Measurements from ENCODE around the gene GCM1.

The GCM1 gene

DNA sequence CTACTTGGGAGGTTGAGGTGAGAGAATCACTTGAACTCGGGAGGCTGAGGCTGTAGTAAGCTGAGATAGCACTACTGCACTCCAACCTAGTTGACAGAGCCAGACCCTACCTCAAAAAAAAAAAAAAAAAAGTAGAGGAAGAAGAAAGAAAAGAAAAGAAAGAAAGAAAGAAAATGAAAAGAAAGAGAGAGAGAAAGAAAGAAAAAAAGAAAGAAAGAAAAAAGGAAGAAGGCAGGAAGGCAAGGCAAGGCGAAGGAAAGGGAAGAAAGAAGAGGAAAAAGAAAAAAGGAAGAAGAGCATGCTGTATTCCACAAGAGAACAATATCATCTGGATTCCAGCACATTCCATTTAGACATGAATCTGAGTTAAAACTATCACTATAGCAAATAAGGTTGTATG lies 3.8 kb downstream of the GCM1 start:
- no peak for DNase-seq

DNA sequence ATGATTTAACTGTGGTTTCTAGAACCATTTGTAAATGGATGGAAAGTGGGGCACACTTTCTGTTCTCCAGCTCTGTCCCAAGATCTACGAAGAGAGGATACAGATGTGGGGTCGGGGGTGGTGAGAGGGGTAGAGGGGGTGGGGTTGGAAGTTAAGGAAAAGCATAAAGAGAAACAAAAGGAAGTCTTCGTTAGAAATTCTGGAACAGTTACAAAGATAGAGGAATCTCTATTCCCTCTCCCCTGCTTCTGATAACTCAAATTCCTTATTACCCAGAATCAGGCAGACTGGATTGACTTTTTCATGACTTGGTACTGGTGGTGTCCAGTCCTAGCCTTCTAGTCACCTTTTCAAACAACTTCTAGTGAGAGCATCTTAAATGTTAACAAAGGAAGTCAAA lies 4.9 kb downstream of the GCM1 start:
- DNase-seq = no peak

DNA sequence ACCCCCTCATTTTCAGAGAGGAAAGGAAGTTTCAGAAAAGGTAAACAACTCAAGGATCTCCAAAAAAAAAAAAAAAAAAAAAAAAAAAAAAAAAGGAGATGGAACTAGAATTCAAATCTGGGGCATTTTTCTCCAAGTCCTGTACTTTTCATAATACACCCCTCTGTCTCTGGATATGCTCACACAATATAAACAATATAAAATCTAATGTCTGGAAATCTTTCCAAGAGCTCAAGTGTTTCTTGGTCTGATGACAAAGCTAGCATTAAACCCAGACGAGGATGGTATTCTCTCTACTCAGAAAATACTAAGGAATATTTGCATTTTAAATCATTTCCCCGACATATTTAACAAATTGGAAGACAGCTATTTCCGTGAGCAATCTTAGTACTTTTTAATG lies 5.8 kb downstream of the GCM1 start:
- DNase-seq = no peak

DNA sequence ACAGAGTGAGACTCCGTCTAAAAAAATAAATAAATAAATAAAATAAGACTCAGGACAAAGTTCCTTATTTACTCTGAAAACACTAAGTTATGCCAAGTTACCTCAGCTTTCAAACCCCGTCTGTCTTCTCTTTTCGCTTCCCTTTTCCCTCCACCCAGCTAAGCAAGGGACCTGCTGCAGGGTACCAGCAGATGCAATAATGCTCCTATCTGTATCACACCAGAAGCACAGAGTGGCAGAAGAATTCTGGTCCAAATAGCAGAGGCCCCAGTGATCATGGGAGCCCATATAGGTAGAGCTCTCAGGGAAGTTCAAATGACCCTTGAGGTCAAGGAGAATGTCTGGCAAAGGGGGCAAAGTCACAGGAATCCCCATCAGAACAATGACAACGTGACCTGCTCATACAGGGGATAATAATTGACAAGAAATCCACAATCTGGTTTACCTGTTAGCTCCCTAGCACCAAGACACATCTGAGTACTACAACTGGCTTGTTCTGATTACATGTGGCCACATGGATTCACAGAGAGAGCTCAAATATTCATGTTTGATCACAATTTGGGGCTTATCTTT lies 8.7 kb downstream of the GCM1 start:
- no peak for DNase-seq

DNA sequence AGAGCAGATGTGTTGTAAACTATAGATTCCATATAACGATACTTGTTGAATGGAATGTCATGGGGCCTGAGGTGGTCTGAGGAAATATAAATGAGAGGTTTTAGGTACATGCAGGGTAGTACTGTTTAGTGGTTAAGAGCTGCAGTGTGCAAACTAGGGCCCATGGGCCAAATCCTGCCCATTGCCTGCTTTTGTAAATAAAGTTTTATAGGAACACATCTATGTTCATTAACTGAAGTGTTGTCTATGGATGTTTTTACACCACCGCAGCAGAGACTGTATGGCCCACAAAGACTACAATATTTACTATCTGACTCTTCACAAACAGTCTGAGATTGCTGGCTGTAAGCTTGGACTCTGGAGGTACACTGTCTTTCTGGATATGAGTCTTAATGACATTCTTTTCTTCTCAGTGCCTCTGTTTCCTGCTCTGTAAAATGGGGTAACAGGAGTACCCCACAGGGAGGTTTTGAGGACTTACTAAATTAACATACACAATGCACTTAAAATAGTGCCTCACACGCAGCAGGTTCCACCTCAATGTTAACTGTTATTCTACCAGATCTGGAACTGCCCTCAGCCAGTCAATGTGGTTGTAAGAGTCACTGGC lies 12.5 kb downstream of the GCM1 start:
- DNase-seq = no peak

DNA sequence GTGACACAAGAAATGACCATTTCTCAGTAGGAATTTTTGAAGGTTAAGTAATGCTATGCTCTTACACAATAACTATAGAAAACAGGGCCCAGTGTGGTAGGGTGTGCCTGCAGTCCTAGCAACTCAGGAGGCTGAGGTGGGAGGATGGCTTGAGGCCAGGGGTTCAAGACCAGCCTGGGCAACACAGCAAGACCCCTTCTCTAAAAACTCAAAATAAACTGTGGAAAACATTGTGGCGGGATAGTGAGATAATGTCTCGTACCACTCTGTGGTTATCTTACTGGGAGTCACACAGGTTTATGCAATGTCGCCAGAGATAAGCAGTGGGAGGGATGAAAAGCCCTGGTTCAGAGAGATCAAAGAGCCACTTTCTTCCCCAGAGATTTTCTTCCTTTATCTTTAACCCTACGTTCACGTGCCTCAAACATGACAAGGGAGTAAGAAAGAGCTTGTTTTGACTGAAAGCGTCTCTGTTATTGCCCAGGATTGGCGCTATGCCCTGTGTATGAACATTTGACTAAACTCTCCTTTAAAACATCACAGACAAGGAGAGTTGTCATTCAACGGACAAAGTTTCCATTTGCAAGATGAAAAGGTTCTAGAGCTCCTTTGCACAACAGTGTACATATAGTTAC lies 13.9 kb downstream of the GCM1 start:
- DNase-seq = no peak

DNA sequence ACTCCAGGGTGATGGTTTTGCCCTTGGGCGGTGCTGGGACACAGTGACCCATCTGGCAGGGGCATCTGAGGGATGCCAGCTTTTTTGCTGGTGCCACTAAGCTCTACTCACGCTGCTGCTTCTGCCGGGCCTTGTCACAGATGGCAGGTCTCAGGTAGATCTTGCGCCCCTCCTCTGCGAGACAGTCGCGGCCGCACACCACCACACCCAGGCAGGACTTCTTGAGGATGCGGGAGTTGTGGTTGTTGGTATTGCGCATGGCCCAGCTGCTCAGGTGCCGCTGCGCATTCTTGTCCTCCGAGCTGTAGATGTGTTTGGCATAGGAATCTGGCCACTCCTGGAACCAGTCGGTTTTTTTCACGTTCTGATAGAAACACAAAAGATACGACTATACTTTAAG lies 14.7 kb downstream of the GCM1 start:
- no peak for DNase-seq

DNA sequence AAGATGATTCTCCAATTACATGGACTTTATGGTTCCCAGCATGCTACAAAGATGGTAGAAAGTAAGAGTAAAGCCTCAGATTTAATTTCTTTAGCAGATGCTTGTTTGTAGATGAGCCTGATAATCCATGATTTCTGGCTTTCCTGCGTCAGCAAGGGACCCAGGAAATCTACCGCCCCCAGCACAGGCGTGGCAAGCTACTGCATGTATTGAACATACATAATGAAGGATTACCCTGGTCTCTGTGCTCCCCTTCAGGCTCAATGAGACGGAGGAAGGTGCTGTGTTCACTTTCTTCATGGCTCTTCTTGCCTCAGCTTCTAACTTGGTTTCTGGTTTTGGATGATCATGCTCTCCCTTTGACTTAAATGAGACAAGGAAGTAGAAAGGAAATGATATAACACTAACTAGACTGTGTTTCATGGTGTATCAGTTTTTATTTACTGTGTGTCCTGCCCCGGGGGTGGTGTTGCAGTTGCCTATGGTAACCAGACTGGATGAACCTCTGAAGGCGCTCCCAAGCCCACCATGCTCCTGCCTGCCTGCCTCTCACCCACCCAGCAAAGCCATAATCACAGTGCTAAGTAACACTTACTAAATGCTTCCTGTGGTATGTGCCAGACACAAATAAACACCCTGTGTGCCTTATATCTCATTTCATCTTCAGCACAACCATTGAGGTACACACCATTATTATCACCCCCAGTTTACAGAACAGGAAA lies 17.9 kb downstream of the GCM1 start:
- no peak for DNase-seq

DNA sequence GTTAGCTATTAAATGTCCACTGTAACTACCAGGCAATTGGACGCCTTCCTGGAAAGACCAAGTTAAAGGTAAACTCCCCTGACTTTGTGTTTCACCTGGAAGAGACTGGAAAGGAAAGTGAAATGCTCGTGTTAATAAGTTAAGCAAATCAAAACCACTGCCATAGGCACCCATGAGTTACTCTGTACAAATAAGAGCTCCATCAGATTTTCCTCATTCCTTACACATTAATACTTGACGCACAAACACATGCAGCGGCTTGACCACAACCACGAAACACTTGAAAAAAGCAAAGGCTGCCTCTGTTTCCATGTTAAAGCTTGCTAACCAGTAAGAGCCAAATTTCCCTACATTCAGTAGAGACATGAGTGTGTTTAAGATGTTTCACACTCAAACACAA lies 19.8 kb downstream of the GCM1 start:
- no peak for DNase-seq

DNA sequence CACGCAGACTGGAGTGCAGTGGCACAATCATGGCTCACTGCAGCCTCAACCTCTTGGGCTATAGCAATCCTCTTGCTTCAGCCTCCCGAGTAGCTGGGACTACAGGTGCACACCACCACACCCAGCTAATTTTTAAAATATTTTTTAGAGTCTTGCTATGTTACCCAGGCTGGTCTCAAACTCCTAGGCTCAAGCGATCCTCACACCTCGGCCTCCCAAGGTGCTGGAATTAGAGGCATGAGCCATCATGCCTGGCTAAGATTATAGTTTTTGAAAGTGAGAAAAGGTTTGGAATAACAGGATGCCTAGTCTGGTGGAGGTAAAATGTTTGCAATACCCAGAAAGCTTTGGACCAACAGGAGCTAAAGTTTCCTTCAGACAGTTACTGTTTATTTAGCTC lies 23.4 kb downstream of the GCM1 start:
- no peak for DNase-seq

DNA sequence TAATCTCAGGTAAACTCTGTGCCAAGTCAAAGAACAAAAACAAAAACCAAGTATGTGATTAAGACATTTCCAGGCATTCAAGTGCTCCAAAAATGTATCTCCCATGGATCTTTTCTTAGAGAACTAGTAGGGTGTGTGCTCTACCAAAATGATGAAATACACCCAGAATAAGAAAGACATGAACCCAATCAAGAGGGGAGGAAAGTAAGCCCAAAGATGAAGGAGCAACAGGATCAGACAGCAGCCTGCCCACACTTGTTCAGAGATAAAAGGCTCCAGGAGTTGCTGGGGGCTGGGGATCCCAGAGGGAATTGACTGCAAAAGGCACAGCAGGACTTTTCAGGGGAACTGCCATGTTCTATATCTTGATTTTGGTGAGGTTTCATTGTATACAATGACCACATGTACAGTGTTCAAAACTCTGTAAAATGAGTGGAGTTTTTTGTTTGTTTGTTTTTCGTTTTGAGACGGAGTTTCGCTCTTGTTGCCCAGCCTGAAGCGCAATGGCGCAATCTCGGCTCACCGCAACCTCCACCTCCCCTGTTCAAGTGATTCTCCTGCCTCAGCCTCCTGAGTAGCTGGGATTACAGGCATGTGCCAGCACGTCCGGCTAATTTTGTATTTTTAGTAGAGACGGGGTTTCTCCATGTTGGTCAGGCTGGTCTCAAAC lies 24.4 kb downstream of the GCM1 start:
- DNase-seq = no peak

DNA sequence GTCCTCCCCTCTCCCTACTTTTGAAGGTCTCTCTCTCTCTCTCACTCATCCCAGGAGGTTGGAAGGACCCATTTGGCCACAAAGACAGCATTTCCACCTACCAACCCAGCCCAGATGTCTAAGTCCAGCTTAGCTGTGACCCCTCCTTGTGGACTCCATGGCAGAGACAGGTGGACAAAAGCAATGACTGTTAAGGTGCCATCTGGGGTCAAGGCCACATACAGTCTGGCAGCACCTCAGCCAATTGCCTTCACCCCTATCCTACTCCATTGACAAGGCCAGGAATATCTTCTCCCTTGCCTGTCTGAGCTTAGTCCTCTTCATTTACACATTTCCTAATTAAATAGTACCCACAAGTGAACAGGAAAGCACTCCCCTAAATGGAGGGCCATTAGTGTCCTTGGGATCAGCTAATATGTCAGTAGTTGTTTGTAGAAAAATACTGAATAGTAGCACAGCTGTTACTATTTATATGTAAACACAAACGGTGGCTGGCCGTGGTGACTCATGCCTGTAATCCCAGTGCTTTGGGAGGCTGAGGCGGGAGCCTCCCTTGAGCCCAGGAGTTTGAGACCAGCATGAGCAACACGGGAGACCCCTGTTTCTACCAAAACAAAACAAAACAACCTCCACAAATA lies 28.8 kb downstream of the GCM1 start:
- peak; percentile 37 for DNase-seq

DNA sequence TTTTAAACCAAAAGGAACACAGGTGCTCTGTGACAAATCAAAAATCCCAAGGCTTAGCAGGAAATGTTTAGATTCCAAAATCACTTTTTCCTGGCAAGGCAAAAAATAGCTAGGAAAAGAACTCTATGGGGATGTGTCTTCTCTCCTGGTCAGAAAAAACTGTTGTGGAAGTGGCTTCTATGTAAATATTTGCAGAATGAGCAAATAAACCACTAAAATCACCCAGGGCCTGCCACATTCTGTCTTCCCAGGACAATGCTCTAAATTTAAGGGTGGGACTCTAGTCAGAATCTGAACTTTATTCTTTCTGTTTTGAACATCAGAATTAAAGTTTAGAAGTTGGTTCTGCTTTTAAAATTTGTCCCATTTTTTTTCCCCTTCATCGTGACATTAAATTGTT lies 29.3 kb downstream of the GCM1 start:
- no peak for DNase-seq

DNA sequence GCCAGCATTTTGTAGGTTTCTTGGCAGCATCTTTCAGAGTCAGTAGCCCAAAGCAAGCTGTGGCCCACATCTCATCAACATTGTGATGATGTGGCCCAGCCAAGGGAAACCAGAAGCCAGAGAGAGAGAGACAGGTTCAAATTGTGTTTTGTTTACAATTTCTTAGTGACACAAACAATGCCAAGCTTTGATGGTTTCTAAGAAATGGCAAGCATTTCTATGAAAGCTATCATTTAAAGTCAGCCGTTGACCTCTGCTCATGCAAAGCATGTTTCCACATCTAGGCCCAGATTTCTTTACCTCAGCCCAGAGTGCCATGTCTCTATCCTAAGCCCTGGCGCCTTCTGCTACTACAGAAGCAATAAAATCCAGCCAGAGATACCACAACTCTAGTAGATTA lies 32.9 kb downstream of the GCM1 start:
- DNase-seq = no peak

DNA sequence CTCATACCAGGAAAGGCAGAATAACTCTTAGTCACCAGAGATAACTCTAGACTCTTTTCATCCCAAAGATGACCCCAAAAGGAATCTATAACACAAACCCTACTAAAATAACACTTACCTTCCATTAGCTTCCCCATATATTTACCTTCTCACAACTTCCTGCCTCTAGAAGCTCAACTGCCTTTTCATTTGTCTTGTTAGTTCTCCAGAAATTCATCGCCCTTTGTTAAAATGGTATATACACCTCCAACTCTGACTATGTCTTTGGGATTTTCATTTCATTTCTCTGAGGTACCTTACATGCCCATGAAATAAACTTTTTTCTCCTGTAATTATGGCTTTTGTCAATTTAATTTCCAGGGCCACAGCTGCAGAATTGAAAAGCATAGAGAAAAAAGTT lies 33.5 kb downstream of the GCM1 start:
- DNase-seq = no peak

DNA sequence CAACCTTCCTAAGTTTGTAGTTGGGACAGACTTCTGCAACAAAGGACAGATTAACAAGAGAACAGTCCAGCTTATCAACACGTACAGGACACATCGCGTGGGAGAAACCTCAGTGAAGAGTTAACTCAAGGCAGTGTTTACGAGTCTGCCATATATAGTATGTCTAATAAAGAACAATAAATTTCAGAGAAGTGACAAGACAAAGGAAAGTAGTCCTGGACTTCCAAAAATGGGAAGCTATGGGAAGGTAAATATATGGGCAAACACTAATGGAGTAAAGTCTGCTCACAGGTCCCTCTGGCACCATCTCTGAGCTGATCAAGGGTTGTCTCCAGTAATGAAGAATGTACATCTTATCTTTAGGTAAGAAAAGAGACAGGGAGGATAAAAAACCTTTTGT lies 34.9 kb downstream of the GCM1 start:
- DNase-seq = no peak

DNA sequence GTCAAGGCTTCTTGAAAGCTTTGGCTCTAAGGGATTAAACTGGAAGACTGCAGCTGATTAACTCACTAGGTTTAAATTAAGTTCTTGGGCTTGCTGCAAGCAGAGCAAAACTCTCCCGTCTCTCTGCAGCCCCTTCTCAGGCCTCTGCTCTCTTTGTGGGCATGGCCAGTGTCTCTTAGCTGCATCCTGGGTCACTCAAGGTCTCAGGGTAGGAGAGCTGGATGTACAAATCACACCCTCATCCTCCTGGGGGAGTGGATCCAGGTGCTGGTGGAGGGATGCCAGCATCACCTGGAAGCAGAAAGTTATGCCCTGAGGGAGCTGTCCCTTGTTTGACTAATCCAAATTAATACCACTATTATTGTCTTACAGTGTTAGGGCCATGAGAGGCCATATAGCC lies 35.8 kb downstream of the GCM1 start:
- DNase-seq = no peak

DNA sequence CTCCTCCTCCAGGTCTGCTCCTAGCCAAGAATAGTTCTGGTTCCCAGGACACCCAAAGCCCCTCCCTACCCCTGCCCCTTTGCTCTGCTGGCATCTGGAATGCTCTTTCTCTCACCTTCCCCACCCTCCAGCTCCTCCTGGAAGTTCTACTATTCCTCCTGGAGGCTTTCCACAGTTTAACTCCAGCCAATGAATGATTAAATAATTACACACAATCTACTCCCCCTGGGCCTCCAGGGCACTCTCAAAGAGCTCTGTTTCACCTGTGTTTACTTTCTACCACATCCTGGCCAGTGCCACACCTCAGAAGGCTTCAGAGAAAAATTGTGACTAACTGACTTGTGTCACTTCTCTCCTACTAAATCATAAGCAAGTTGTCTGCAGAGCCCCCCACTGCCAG lies 36.2 kb downstream of the GCM1 start:
- no peak for DNase-seq

DNA sequence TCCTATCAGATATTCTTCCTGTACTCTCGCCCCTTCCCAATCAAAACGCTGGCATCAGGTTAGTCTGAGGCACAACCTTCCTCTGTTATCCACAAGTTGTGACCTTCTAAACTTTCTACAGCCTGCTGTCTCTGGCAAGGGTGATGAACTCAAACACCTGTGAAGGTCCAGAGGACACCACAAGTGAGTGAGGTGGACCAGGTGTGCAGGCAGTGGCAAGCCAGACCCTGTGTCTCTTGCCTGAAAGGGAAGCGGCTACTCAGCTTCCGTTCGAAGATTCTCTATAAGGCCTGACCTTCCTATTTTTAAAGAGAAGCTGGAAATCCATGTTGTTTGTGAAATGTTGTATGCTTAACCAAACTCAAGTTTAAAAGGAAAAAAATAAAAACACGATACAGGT lies 36.8 kb downstream of the GCM1 start:
- DNase-seq = no peak

DNA sequence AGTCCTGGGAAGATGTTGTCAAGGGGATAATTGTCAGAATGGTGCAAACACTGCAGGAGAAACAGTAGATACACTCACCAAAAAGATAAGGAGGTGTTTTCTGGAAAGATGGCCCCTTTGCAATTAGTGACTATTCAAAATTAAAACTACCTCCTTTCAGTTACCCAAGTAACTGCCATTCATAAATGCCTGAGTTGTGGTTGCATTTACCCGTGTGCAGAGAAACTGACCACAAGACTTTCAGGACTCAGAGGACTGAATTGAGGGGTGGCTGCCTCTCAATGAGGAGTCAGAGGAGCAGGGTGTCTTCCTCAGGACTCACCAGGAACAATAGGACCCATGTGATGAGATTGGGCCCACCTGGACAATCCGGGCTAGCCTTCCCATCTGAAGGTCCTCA lies 39.0 kb downstream of the GCM1 start:
- DNase-seq = no peak

DNA sequence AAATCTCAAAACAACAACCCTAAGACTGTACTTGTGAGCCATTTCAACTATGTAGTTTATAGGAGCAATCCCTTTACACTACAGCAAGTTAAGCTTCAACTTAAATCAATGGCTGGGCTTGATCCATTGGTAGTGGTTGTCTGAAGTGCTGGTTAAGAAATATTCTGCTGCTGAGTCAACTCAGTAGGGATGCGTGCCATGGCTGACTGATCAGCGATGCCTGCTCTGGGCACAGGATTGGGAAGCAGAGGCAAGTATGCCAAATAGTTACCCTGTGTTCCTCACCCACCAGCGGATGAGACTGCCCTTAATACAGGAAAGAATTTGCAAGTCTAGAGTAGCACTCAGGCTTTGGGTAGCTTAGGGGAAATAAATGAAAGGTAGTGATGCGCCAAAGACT lies 41.5 kb downstream of the GCM1 start:
- DNase-seq = no peak

DNA sequence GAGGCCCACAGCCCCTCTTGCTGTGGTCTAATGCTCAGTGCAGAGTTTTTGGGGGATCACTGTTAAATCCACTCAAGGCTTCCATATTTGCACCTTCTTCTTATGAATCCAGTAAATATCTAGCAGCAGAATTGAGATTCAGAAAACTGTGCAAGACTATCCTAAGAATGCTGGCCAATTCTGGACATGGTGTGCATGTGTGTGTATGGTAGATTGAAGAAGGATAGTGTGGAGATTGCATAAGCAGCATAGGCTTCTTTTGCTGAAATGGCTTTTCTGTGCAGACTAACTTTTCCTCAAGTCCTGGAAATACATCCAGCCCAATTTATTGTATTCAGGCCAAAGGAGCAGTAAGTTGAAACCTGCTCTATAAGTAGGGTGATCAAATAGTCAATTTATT lies 43.7 kb downstream of the GCM1 start:
- DNase-seq = no peak

DNA sequence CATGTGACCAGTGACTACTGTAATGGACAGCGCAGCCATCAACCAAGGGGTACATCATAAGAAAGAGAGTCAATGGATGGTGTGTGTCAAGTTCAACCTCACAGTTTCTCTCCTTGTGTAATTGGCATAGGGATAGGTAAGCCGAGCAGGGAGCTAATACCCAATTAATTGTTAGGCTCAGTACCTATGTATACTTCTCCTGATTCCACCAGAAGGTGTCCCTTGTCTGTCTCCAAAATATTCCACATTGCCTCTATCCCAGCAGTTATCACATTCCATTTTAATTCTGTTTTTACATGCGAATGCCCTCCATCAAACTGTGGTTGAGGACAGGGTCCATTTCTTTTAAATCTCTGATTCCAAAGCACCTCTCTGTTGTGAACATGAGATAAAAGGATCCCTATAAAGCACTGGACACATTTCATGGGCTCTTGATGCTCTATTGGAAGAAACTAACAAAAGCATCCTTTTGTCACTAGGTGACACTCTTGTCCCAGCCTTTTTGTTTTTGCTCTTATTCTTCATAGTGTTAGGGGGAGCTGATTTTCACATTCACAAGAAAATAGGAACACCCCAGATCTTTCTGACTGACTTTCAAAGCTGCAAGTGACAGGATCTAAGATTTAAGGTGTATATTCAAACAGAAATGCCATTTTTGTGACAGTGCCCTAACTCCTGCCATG lies 44.5 kb downstream of the GCM1 start:
- DNase-seq = no peak
